NCI-H82 treated with DMSO at 0.1 percent for 48 hours (cell line): ENCODE data around the gene ZNF57.
"Not testable (repeated sequence)": the region's sequence is repeated elsewhere in the genome, so short reads cannot be mapped to it uniquely, and the experiment has no call there.

Experiments
- DNase-seq: peaks from one replicate; lab custom pipeline; 2025; ENCODE audit not compliant: unreplicated experiment; lab: John Stamatoyannopoulos, UW

Gene ZNF57

DNA sequence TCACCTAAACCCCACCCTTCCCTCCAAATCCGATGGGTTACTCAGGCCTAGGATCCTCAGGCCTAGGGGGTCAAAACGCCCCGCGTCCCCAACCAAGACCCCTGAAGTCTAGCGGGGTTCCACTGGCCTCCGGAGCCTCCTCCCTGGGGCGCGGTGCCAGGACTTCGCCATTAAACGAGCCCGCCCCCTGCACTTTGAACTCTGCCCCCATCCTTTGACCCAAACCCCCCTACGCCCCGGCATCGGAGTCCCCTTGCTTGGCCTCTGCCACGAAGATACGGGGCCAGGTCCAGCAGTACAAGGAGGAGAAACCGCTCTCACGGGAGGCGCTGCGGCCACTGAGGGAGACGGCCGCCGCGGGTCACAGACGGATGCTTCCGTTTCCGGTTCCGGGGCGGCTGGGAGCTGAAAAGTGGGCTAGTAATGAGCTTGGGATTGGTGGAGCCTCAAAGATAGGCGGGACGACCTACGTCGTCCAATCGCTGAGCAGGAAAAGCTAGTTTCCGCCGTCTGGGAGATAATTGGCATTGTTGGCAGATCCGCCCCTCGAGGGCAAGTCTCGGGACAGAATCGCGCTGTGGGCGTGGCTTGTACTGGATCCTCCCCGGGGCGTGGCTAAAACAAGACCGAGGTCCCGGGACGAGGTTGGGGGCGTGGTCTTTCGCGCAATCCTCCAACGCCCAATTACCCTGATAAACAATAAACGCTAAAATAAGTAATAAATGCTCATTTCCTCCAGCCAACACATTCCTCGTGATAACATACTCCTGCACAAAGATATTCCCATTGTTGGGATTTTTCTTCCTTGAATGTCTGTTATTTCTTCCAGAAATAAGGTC is 49.8 kb downstream of the ZNF57 start:
- peak; percentile 95 for DNase-seq

DNA sequence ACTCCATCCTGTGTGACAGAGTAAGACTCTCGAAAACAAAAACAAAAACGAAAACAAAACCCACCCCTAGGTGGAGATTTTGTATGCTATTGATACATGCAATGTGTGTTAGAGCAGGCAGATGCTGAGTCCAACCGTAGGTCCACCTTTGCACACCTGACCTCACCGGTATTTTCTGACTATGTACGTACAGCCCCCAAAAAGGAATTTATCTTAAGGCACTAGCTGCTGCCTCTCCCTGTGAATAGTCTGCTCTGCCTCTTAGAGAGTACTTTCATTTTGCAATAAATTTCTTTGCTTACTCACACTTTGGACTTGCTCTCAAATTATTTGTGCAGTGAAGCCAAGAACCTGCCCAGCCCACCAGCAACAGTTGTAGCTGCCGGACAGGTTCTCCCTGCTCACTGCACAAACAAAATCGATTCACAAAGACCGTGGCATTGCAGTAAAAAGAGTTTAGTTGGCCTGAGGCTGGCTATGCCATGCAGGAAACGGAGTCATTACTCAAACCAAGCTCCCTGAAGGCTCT is 52.3 kb downstream of the ZNF57 start:
- DNase-seq, result no peak

DNA sequence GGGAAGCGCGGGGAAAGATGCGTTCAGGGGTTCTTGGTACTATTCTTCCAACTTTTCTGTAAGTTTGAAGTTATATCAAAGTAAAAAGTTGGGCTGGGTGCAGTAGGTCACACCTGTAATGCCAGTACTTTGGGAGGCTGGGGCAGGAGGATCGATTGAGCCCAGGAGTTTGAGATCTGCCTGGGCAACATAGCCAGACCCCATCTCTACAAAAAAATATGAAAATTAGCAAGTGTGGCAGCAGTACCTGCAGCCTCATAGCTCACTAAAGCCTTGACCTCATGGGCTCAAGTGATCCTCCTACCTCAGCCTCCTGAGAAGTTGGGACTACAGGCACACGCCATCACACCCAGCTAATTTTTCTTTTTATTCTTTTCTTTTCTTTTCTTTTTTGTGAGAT is 56.4 kb downstream of the ZNF57 start:
- no peak for DNase-seq

DNA sequence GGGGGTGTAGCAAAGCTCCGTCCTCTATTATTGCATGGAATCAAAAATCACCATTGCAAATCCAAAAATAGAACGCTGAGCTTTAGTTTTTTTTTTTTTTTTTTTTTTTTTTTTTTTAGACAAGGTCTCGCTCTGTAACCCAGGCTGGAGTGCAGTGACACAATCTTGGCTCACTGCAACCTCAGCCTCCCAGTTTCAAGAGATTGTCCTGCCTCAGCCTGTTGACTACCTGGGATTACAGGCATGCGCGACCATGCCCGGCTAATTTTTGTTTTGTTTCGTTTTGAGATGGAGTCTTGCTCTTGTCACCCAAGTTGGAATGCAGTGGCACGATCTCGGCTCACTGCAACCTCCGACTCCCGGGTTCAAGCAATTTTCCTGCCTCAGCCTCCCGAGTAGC is 59.4 kb downstream of the ZNF57 start:
- no peak for DNase-seq

DNA sequence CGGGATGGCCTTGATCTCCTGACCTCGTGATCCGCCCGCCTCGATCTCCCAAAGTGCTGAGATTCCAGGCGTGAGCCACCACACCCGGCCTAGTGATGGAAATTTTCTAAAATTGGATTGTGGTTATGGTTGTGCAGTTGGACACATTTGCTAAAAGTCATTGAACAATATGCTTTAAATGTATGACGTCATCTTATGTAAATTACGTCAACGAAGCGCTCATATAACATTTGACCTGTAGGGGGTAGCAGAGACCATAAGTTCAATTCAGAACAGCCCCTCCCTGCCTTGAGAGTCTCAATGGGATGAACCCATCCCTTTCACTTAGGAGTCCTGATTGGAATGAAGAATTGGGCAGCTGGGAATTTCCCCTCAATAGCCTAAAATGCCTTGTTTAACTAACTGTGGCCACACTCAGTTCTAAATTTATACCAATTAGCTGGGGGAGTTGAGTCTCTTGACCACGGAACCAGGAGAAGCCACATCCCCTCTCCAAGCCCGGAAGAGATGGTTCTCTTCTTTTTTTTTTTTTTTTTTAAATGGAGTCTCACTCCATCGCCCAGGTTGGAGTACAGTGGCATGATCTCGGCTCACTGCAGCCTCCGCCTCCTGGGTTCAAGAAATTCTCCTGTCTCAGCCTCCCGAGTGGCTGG is 61.4 kb downstream of the ZNF57 start:
- peak; percentile 43 for DNase-seq

DNA sequence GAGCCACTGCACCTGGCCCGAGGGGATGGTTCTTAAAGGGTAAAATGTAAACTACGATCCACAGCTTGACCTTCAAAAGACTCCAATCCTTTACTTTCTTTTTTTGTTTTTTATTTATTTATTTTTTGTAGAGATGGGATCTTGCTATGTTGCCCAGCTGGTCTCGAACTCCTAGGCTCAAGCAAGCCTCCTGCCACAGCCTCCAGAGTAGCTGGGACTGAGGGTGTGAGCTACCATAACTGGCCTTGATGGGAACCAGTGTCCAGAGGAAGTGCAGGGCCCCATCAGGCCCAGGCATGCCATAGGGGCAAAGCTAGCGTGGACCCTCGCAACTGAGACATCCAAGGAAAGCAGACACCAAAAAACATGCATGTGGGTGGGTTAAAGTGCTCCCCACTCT is 62.4 kb downstream of the ZNF57 start:
- no peak for DNase-seq

DNA sequence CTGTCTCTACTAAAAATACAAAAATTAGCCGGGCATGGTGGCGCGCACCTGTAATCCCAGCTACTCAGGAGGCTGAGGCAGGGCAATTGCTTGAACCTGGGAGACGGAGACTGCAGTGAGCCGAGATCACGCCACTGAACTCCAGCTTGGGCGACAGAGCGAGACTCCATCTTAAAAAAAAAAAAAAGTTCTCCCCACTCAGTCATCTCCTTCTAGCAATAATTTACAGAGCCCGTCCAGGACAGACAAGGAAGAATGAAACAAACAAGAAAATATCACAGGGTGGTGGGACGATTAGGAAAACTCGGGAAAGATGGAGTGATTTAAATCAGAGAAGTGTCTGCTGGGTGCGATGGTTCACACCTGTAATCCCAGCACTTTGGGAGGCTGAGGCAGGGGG is 62.9 kb downstream of the ZNF57 start:
- DNase-seq, result not testable (repeated sequence)

DNA sequence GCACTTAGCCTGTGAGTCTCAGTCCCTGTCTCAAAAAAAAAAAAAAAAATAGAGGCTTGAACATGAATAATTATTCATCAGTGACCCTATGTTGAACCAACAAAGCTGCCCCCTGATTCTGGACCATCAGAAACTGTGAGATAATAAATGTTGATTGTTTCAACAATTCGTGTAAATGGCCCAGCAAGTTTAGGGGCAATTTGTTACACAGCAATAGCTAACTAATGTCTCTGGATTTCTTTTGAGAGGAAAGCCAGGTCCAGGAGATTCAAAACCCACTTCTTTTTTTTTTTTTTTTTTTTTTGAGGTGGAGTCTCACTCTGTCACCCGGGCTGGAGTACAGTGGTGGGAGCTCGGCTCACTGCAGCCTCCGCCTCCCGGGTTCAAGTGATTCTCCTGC is 64.1 kb downstream of the ZNF57 start:
- DNase-seq, result no peak

DNA sequence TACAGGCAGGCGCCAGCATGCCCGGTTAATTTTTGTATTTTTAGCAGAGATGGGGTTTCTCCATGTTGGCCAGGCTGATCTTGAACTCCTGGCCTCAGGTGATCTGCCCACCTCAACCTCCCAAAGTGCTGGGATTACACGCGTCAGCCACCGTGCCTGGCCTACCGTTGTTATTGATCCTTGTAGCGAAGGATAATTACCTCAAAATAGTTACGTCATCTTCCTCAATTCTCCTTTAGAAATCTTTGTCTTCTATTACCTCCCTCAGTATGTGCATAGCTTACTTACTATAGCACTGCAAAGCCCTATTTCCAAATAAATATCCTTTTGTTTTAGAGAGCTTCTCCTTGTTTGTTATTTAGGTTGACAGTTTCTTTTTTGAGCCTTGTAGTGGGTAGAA is 67.2 kb downstream of the ZNF57 start:
- DNase-seq, result no peak
